ENCODE results near the gene TMTC1.
A peak's percentile ranks its signal among the peaks of the same experiment; 100 is the strongest.

The TMTC1 gene

GRCh38 chr12:29799591-29799990 lies 15.8 kb upstream of the TMTC1 start:
- DNase-seq = no peak
- no peak overlapping the region for H3K27ac ChIP-seq (ENCODE audit: low read depth, low read length)
- H2AK5ac ChIP-seq (ENCODE audit: low read length) = no peak overlapping the region
- H3K23ac ChIP-seq (ENCODE audit: low read length) = no peak overlapping the region
- H2AFZ ChIP-seq (ENCODE audit: insufficient read depth, low read length, poor library complexity) = no peak overlapping the region
- no peak overlapping the region for H3K4ac ChIP-seq (ENCODE audit: low read depth, low read length)
- H3K79me1 ChIP-seq (ENCODE audit: low read length) = no peaks in the 10 kb centered on the region
- H4K8ac ChIP-seq (ENCODE audit: low read depth, low read length) = no peak overlapping the region
- no peak overlapping the region for H3K4me3 ChIP-seq (ENCODE audit: low read depth, low read length)
- no peak overlapping the region for H3K9ac ChIP-seq (ENCODE audit: low read length)
- H2BK5ac ChIP-seq (ENCODE audit: low read depth, low read length, poor library complexity) = no peak overlapping the region
- no peak overlapping the region for H3K18ac ChIP-seq (ENCODE audit: low read length)
- H3K4me2 ChIP-seq (ENCODE audit: low read length) = no peak overlapping the region
- H3K36me3 ChIP-seq (ENCODE audit: control insufficient read depth in 1 of 2, insufficient read depth in 2 of 2, low read length in 2 of 2) = no peaks in the 10 kb centered on the region
- no peak overlapping the region for H4K91ac ChIP-seq (ENCODE audit: low read depth, low read length)
- H2BK12ac ChIP-seq (ENCODE audit: low read length) = no peak overlapping the region
- no peaks in the 10 kb centered on the region for H3K79me2 ChIP-seq (ENCODE audit: control insufficient read depth, insufficient read depth, low read length, poor library complexity)
- no peak overlapping the region for H4K12ac ChIP-seq (ENCODE audit: low read depth, low read length)
- H3K9me3 ChIP-seq (ENCODE audit: insufficient read depth, low read depth, low read length) = no peaks in the 10 kb centered on the region
- no peaks in the 10 kb centered on the region for H3K4me1 ChIP-seq (ENCODE audit: control insufficient read depth in 1 of 2, insufficient read depth in 2 of 2, low read length in 2 of 2)
- H3K27me3 ChIP-seq (ENCODE audit: insufficient read depth, low read length) = no peaks in the 10 kb centered on the region
- H2BK120ac ChIP-seq (ENCODE audit: insufficient read depth, low read length, poor library complexity) = no peak overlapping the region
- H3K14ac ChIP-seq (ENCODE audit: low read length) = no peak overlapping the region

DNA sequence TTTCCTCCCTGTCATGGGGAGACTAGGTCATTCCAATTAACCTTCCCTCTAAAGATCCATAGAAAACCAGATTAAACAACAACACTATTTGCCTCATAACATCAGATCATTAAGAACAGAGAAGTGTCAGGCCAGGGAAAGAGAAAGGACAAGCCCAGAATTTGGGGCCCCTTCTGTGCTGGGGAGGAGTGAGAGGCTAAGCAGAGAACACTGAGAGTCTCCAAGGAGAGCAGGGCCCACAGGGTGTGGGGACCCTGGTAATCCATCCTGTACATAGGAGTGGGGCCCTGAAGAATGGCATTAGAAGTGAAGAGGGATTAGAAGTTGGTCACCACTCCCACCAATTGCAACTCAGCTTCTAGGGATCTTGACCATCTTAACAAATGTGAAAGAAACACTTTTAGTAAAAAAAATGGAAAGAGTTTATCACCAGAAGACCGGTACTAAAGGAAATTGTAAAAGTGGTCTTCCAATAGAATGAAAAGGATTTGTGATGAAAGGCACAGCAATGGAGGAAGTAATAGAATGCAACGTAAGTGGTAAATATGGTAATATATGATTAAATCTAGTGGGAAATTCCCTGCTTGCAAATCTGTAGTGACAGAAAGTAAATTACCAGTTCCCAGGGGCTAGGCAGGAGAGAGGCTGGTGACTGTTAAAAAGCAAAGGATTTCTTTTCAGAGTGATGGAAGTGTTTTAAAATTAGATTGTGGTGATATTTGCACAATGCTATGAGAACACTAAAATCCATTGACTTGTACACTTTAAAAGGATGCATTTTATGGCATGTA lies 14.0 kb upstream of the TMTC1 start:
- H3K27ac ChIP-seq (ENCODE audit: low read depth, low read length) = no peak overlapping the region
- no peak overlapping the region for H3K4me3 ChIP-seq (ENCODE audit: low read depth, low read length)
- no peak overlapping the region for H4K91ac ChIP-seq (ENCODE audit: low read depth, low read length)
- H4K8ac ChIP-seq (ENCODE audit: low read depth, low read length) = no peak overlapping the region
- WGBS (ENCODE audit: extremely low coverage, insufficient coverage, insufficient read length) = 100% methylated on average over 1 of the region's 2 CpGs
- no peak overlapping the region for H3K4me2 ChIP-seq (ENCODE audit: low read length)
- H2BK120ac ChIP-seq (ENCODE audit: insufficient read depth, low read length, poor library complexity) = no peak overlapping the region
- no peak overlapping the region for H2BK5ac ChIP-seq (ENCODE audit: low read depth, low read length, poor library complexity)
- no peak overlapping the region for H3K23ac ChIP-seq (ENCODE audit: low read length)
- H2AFZ ChIP-seq (ENCODE audit: insufficient read depth, low read length, poor library complexity) = no peak overlapping the region
- no peaks in the 10 kb centered on the region for H3K79me2 ChIP-seq (ENCODE audit: control insufficient read depth, insufficient read depth, low read length, poor library complexity)
- H2BK12ac ChIP-seq (ENCODE audit: low read length) = no peak overlapping the region
- H3K9me3 ChIP-seq (ENCODE audit: insufficient read depth, low read depth, low read length) = peaks cover 10% of the 10 kb centered on the region
- H3K4me1 ChIP-seq (ENCODE audit: control insufficient read depth in 1 of 2, insufficient read depth in 2 of 2, low read length in 2 of 2) = no peaks in the 10 kb centered on the region
- H3K36me3 ChIP-seq (ENCODE audit: control insufficient read depth in 1 of 2, insufficient read depth in 2 of 2, low read length in 2 of 2) = no peaks in the 10 kb centered on the region
- no peak overlapping the region for H3K18ac ChIP-seq (ENCODE audit: low read length)
- H3K27me3 ChIP-seq (ENCODE audit: insufficient read depth, low read length) = no peaks in the 10 kb centered on the region
- H3K4ac ChIP-seq (ENCODE audit: low read depth, low read length) = no peak overlapping the region
- no peaks in the 10 kb centered on the region for H3K79me1 ChIP-seq (ENCODE audit: low read length)
- DNase-seq = no peak
- H2AK5ac ChIP-seq (ENCODE audit: low read length) = no peak overlapping the region
- H4K12ac ChIP-seq (ENCODE audit: low read depth, low read length) = no peak overlapping the region
- H3K14ac ChIP-seq (ENCODE audit: low read length) = no peak overlapping the region
- H3K9ac ChIP-seq (ENCODE audit: low read length) = no peak overlapping the region

DNA sequence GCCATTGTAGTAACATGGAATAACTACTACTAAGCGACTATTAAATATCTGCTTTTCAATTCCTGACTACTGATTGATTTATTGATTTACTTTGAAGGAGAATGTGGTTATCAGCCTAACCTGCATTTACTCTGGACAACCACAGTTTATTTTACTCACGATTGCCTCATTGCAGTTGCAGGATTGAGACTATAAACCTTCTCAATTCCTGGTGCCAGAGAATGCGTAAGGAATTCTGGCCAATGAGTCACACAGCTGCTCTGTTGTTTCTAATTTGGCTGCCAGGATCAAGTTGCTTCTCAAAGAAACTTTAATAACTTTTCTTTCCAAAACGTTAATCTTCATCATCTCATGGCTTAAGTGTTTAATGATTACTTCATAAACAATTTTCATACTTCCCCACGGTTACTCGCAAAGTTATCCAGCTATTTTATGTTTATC lies 13.1 kb upstream of the TMTC1 start:
- Histone ChIP-seq H3K79me1 (ENCODE audit: low read length) (no peaks in the 10 kb centered on the region), H2AFZ (ENCODE audit: insufficient read depth, low read length, poor library complexity) (no peak overlapping the region), H3K27ac (ENCODE audit: low read depth, low read length) (no peak overlapping the region), H4K91ac (ENCODE audit: low read depth, low read length) (no peak overlapping the region), H2BK120ac (ENCODE audit: insufficient read depth, low read length, poor library complexity) (no peak overlapping the region), H3K4me1 (ENCODE audit: control insufficient read depth in 1 of 2, insufficient read depth in 2 of 2, low read length in 2 of 2) (no peaks in the 10 kb centered on the region), H3K4me3 (ENCODE audit: low read depth, low read length) (no peak overlapping the region), H2BK5ac (ENCODE audit: low read depth, low read length, poor library complexity) (no peak overlapping the region), H2BK12ac (ENCODE audit: low read length) (no peak overlapping the region), H3K14ac (ENCODE audit: low read length) (no peak overlapping the region), H4K8ac (ENCODE audit: low read depth, low read length) (no peak overlapping the region), H3K23ac (ENCODE audit: low read length) (no peak overlapping the region), H4K12ac (ENCODE audit: low read depth, low read length) (no peak overlapping the region), H3K4ac (ENCODE audit: low read depth, low read length) (no peak overlapping the region), H3K79me2 (ENCODE audit: control insufficient read depth, insufficient read depth, low read length, poor library complexity) (no peaks in the 10 kb centered on the region), H3K9me3 (ENCODE audit: insufficient read depth, low read depth, low read length) (peaks cover 19% of the 10 kb centered on the region), H3K9ac (ENCODE audit: low read length) (no peak overlapping the region), H3K4me2 (ENCODE audit: low read length) (no peak overlapping the region), H3K27me3 (ENCODE audit: insufficient read depth, low read length) (no peaks in the 10 kb centered on the region), H2AK5ac (ENCODE audit: low read length) (no peak overlapping the region), H3K18ac (ENCODE audit: low read length) (no peak overlapping the region), H3K36me3 (ENCODE audit: control insufficient read depth in 1 of 2, insufficient read depth in 2 of 2, low read length in 2 of 2) (no peaks in the 10 kb centered on the region)
- DNase-seq = peak in 1 of 2 donors; percentile 11
- no CpG with 5 or more reads among the region's 6 CpGs for WGBS (ENCODE audit: extremely low coverage, insufficient coverage, insufficient read length)

GRCh38 chr12:29795715-29796114 lies 12.0 kb upstream of the TMTC1 start:
- no peak for DNase-seq
- Histone ChIP-seq H3K27ac (ENCODE audit: low read depth, low read length) (no peak overlapping the region), H3K27me3 (ENCODE audit: insufficient read depth, low read length) (no peaks in the 10 kb centered on the region), H4K8ac (ENCODE audit: low read depth, low read length) (no peak overlapping the region), H2BK120ac (ENCODE audit: insufficient read depth, low read length, poor library complexity) (no peak overlapping the region), H3K18ac (ENCODE audit: low read length) (no peak overlapping the region), H3K9me3 (ENCODE audit: insufficient read depth, low read depth, low read length) (peaks cover 21% of the 10 kb centered on the region), H4K12ac (ENCODE audit: low read depth, low read length) (no peak overlapping the region), H3K4me1 (ENCODE audit: control insufficient read depth in 1 of 2, insufficient read depth in 2 of 2, low read length in 2 of 2) (no peaks in the 10 kb centered on the region), H3K9ac (ENCODE audit: low read length) (no peak overlapping the region), H3K79me1 (ENCODE audit: low read length) (no peaks in the 10 kb centered on the region), H3K4ac (ENCODE audit: low read depth, low read length) (no peak overlapping the region), H3K23ac (ENCODE audit: low read length) (no peak overlapping the region), H2BK12ac (ENCODE audit: low read length) (no peak overlapping the region), H3K4me3 (ENCODE audit: low read depth, low read length) (no peak overlapping the region), H3K14ac (ENCODE audit: low read length) (no peak overlapping the region), H2BK5ac (ENCODE audit: low read depth, low read length, poor library complexity) (no peak overlapping the region), H3K4me2 (ENCODE audit: low read length) (no peak overlapping the region), H4K91ac (ENCODE audit: low read depth, low read length) (no peak overlapping the region), H2AK5ac (ENCODE audit: low read length) (no peak overlapping the region), H2AFZ (ENCODE audit: insufficient read depth, low read length, poor library complexity) (no peak overlapping the region), H3K36me3 (ENCODE audit: control insufficient read depth in 1 of 2, insufficient read depth in 2 of 2, low read length in 2 of 2) (no peaks in the 10 kb centered on the region), H3K79me2 (ENCODE audit: control insufficient read depth, insufficient read depth, low read length, poor library complexity) (no peaks in the 10 kb centered on the region)
- WGBS (ENCODE audit: extremely low coverage, insufficient coverage, insufficient read length) = no CpG with 5 or more reads among the region's 3 CpGs

Data from trophoblast cell (in vitro differentiated cells and primary cell).